IMR-90 (cell line): Measurements from ENCODE around the gene CHD9. TPM values are rescaled to one million over a fixed set of nuclear protein-coding genes. Genes with fewer than 3 reads are reported as not detected.

Experiments
- ATAC-seq: fragments of 200-7000 bp; cut with Tn5 transposase; 2 replicates; pipeline ENCODE4 v1.9.1; 2020; ENCODE audit warnings: low read depth, mild to moderate bottlenecking, moderate library complexity
- BruUV-seq: library from RNA; stranded (reverse); fragments of 400-500 nt; replicated peaks from 2 replicates; lab custom pipeline; 2021; lab: Mats Ljungman, UMichigan
- CTCF ChIA-PET: fragments of 300-600 bp; formaldehyde crosslinking; extraction: SDS; loops from one replicate; lab custom pipeline; 2021; ENCODE audit warnings: antibody characterized with exemption; lab: Yijun Ruan, JAX
- POLR2A ChIA-PET: fragments of 300-600 bp; sonication (Branson Sonifier 250); formaldehyde crosslinking; loops from one replicate; lab custom pipeline; 2022; ENCODE audit warnings: antibody characterized with exemption; ENCODE audit not compliant: unreplicated experiment; lab: Charles Lee
- DNase-seq: peaks from one replicate; pipeline ENCODE4 v3.0.0; 2013
- H2AFZ ChIP-seq: replicated peaks from 2 replicates; pipeline ENCODE3; 2013; ENCODE audit warnings: low read length, mild to moderate bottlenecking; ENCODE audit not compliant: poor library complexity
- H2AK5ac ChIP-seq: 2 replicates; pipeline ENCODE4 v1.6.1; 2013; ENCODE audit warnings: low read depth, low read length, inconsistent platforms
- H2AK9ac ChIP-seq: replicated peaks from 2 replicates; pipeline ENCODE3; 2013; ENCODE audit warnings: mild to moderate bottlenecking, low read depth, low read length, moderate library complexity; ENCODE audit not compliant: poor library complexity
- H2BK120ac ChIP-seq: 2 replicates; pipeline ENCODE4 v1.6.1; 2013; ENCODE audit warnings: low read depth, low read length, inconsistent platforms
- H2BK15ac ChIP-seq: 3 replicates; pipeline ENCODE4 v1.6.1; 2013; ENCODE audit warnings: low read depth, low read length, inconsistent platforms
- H2BK20ac ChIP-seq: 2 replicates; pipeline ENCODE4 v1.6.1; 2013; ENCODE audit warnings: low read depth, mild to moderate bottlenecking, inconsistent platforms, low read length, moderate library complexity
- H2BK5ac ChIP-seq: 2 replicates; pipeline ENCODE4 v1.6.1; 2013; ENCODE audit warnings: mild to moderate bottlenecking, low read depth, low read length, inconsistent platforms; ENCODE audit not compliant: poor library complexity, severe bottlenecking
- H3K14ac ChIP-seq: replicated peaks from 2 replicates; pipeline ENCODE4 v1.6.1; 2013; ENCODE audit warnings: low read depth, low read length, inconsistent platforms
- H3K18ac ChIP-seq: 2 replicates; pipeline ENCODE4 v1.6.1; 2013; ENCODE audit warnings: low read depth, low read length, control low read depth
- H3K23ac ChIP-seq: 2 replicates; pipeline ENCODE4 v1.6.1; 2013; ENCODE audit warnings: low read depth, low read length, inconsistent platforms
- H3K27ac ChIP-seq: 2 replicates; pipeline ENCODE4 v1.5.1; 2013; ENCODE audit warnings: mild to moderate bottlenecking, control low read depth, low read length; ENCODE audit not compliant: insufficient read depth
- H3K27me3 ChIP-seq: 2 replicates; pipeline ENCODE4 v1.6.1; 2013; ENCODE audit warnings: low read length; ENCODE audit not compliant: control insufficient read depth, insufficient read depth
- H3K36me3 ChIP-seq: 2 replicates; pipeline ENCODE4 v1.6.1; 2013; ENCODE audit warnings: low read length, mixed read lengths; ENCODE audit not compliant: control insufficient read depth, insufficient read depth
- H3K4ac ChIP-seq: 2 replicates; pipeline ENCODE4 v1.6.1; 2013; ENCODE audit warnings: low read depth, low read length, inconsistent platforms
- H3K4me1 ChIP-seq: 2 replicates; pipeline ENCODE4 v1.6.1; 2013; ENCODE audit warnings: low read length, mixed read lengths; ENCODE audit not compliant: control insufficient read depth, insufficient read depth
- H3K4me2 ChIP-seq: 2 replicates; pipeline ENCODE4 v1.6.1; 2013; ENCODE audit warnings: low read depth, mild to moderate bottlenecking, control low read depth, low read length, moderate library complexity
- H3K4me3 ChIP-seq: 2 replicates; pipeline ENCODE4 v1.5.1; 2013; ENCODE audit warnings: low read depth, mild to moderate bottlenecking, control low read depth, low read length, moderate library complexity; ENCODE audit not compliant: insufficient read depth
- H3K56ac ChIP-seq: 2 replicates; pipeline ENCODE4 v1.6.1; 2013; ENCODE audit warnings: low read length, inconsistent platforms; ENCODE audit not compliant: insufficient read depth; ENCODE audit errors: extremely low read depth
- H3K79me1 ChIP-seq, 2 experiments: 2 replicates each; pipeline ENCODE4 v1.6.1; 2013; ENCODE audit warnings: low read length in 2 of 2, inconsistent platforms in 1 of 2, low read depth in 1 of 2
- H3K9ac ChIP-seq: 2 replicates; pipeline ENCODE4 v1.6.1; 2013; ENCODE audit warnings: low read depth, low read length, control low read depth
- H3K9me1 ChIP-seq: 2 replicates; pipeline ENCODE4 v1.6.1; 2013; ENCODE audit warnings: low read length, inconsistent platforms; ENCODE audit not compliant: insufficient read depth
- H3K9me3 ChIP-seq: 2 replicates; pipeline ENCODE4 v1.6.1; 2013; ENCODE audit warnings: low read length; ENCODE audit not compliant: control insufficient read depth, insufficient read depth
- H4K20me1 ChIP-seq: 2 replicates; pipeline ENCODE4 v1.6.1; 2013; ENCODE audit warnings: low read length, inconsistent platforms; ENCODE audit not compliant: insufficient read depth
- H4K5ac ChIP-seq: 2 replicates; pipeline ENCODE4 v1.6.1; 2013; ENCODE audit warnings: mild to moderate bottlenecking, low read depth, low read length, control low read depth
- H4K8ac ChIP-seq, 2 experiments: 2 replicates each; pipeline ENCODE4 v1.6.1; 2013; ENCODE audit warnings: low read depth in 2 of 2, low read length in 2 of 2, control low read depth in 1 of 2, inconsistent platforms in 1 of 2
- H4K91ac ChIP-seq: 2 replicates; pipeline ENCODE4 v1.6.1; 2013; ENCODE audit warnings: low read depth, low read length, inconsistent platforms; ENCODE audit not compliant: insufficient read depth
- CEBPB ChIP-seq: IDR thresholded peaks from 2 replicates; pipeline ENCODE4 v1.6.1; 2012; ENCODE audit warnings: low read depth, low read length, improper control_type of control experiment
- CTCF ChIP-seq: conservative IDR thresholded peaks from 2 replicates; pipeline ENCODE4 v1.5.1; 2012; ENCODE audit warnings: mild to moderate bottlenecking, low read depth, low read length, improper control_type of control experiment
- MXI1 ChIP-seq: IDR thresholded peaks from 2 replicates; pipeline ENCODE4 v1.6.1; 2012; ENCODE audit warnings: low read depth, mild to moderate bottlenecking, low read length, moderate library complexity, borderline replicate concordance
- RCOR1 ChIP-seq: IDR thresholded peaks from 2 replicates; pipeline ENCODE4 v1.6.1; 2012; ENCODE audit warnings: mild to moderate bottlenecking, low read length, improper control_type of control experiment; ENCODE audit not compliant: insufficient replicate concordance
- RFX5 ChIP-seq: IDR thresholded peaks from 2 replicates; pipeline ENCODE4 v1.8.0; 2012; ENCODE audit warnings: low read depth, mild to moderate bottlenecking, low read length, moderate library complexity
- dilution Hi-C: fragments of 300-500 bp; cut with HindIII; formaldehyde crosslinking; loops from one replicate; pipeline ENCODE4 v1.14.3; 2018; ENCODE audit warnings: low sequenced_read_pairs; ENCODE audit not compliant: unreplicated experiment
- in situ Hi-C: fragments of 300-500 bp; cut with MboI; formaldehyde crosslinking; loops from 3 replicates; pipeline ENCODE4 v1.14.3; 2019; ENCODE audit warnings: low sequenced_read_pairs, inconsistent platforms, mixed read lengths
- intact Hi-C: fragments of 100-400 bp; cut with micrococcal nuclease; formaldehyde crosslinking; loops from 2 replicates; pipeline ENCODE4 v1.10.0; 2022
- polyA plus RNA-seq, 3 experiments: library from polyadenylated mRNA; depleted of rRNA; stranded (reverse); fragments of >200 nt; gene quantifications; 2 replicates each; pipeline ENCODE4 v1.2.3, GENCODE V29; 2012; ENCODE audit warnings: low replicate concordance in 1 of 3
- total RNA-seq: library from RNA; depleted of rRNA; stranded (reverse); fragments of >200 nt; gene quantifications from 2 replicates; pipeline ENCODE4 v1.2.3, GENCODE V29; 2012
- TF ChIP-seq, protein P1 (sequence below): fragments of 150-350 bp; IDR thresholded peaks from 2 replicates; pipeline ENCODE4 v1.6.1; 2017; ENCODE audit warnings: mild to moderate bottlenecking, antibody characterized with exemption, low read length, low read depth

Gene CHD9
- total and polyA plus RNA-seq, 2 of the 4 experiments (the other 2 are of a cell fraction), result 9.1 to 48.8 TPM

GRCh38 chr16:53266156-53266555, 211.4 kb downstream of the CHD9 start:
- in situ Hi-C loops, result no loop called here
- ATAC-seq, result no peak
- peaks cover 31% of the 10 kb centered on the region for H3K36me3 ChIP-seq

More at GRCh38 chr16:53266156-53266555, 211.4 kb downstream of the CHD9 start:
- Histone ChIP-seq H3K56ac (no peak overlapping the region), H3K23ac (no peak overlapping the region), H3K9me1 (no peaks in the 10 kb centered on the region), H3K18ac (no peak overlapping the region), H3K4ac (no peak overlapping the region), H4K8ac (no peak overlapping the region), H2BK5ac (peak overlapping the region; percentile 20), H2AFZ (no peak overlapping the region), H4K20me1 (no peaks in the 10 kb centered on the region; the same call in 1 of the 2 replicates), H3K14ac (no peak overlapping the region), H2BK15ac (no peak overlapping the region), H4K91ac (no peak overlapping the region), H3K79me1 (peaks cover 5 to 12% of the 10 kb centered on the region in 2 experiments), H2BK120ac (no peak overlapping the region), H3K27me3 (no peaks in the 10 kb centered on the region), H3K9ac (no peak overlapping the region), H3K4me1 (no peaks in the 10 kb centered on the region), H2AK9ac (no peak overlapping the region), H4K5ac (no peak overlapping the region), H3K4me2 (no peak overlapping the region), H3K9me3 (no peaks in the 10 kb centered on the region), H3K27ac (no peak overlapping the region), H2BK20ac (no peak overlapping the region), H2AK5ac (no peak overlapping the region), H3K4me3 (no peak overlapping the region)
- dilution Hi-C loops (no loop called here), intact Hi-C loops (loop anchor here (5.0 kb wide), 1 partner anchor 34 kb away; no protein-coding TSS in a partner anchor)
- no peak for DNase-seq
- POLR2A ChIA-PET, result no interaction called here
- TF ChIP-seq CEBPB (no peak), MXI1 (no peak), RFX5 (no peak), CTCF (no peak), RCOR1 (no peak)
- TF ChIP-seq, protein P1, sequence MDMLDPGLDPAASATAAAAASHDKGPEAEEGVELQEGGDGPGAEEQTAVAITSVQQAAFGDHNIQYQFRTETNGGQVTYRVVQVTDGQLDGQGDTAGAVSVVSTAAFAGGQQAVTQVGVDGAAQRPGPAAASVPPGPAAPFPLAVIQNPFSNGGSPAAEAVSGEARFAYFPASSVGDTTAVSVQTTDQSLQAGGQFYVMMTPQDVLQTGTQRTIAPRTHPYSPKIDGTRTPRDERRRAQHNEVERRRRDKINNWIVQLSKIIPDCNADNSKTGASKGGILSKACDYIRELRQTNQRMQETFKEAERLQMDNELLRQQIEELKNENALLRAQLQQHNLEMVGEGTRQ, result no peak
- BruUV-seq, result no TSS peak
- CTCF ChIA-PET, result no interaction called here
